Ishikawa (cell line): ENCODE data around the gene RABIF.

Experiments
- CREB1 ChIP-seq: IDR thresholded peaks from 2 replicates; pipeline ENCODE4 v1.6.1; 2012; ENCODE audit warnings: low read depth
- EGR1 ChIP-seq: IDR thresholded peaks from 2 replicates; pipeline ENCODE4 v1.6.1; 2012
- RAD21 ChIP-seq: IDR thresholded peaks from 2 replicates; pipeline ENCODE4 v1.6.1; 2012; ENCODE audit warnings: low read depth
- TCF12 ChIP-seq: IDR thresholded peaks from 2 replicates; pipeline ENCODE4 v1.6.1; 2012; ENCODE audit warnings: low read depth
- ZBTB7A ChIP-seq: IDR thresholded peaks from 2 replicates; pipeline ENCODE4 v1.6.1; 2012; ENCODE audit warnings: low read depth
- TF ChIP-seq, protein P1 (sequence below): IDR thresholded peaks from 2 replicates; pipeline ENCODE4 v1.6.1; 2012; ENCODE audit warnings: low read depth, mild to moderate bottlenecking

DNA sequence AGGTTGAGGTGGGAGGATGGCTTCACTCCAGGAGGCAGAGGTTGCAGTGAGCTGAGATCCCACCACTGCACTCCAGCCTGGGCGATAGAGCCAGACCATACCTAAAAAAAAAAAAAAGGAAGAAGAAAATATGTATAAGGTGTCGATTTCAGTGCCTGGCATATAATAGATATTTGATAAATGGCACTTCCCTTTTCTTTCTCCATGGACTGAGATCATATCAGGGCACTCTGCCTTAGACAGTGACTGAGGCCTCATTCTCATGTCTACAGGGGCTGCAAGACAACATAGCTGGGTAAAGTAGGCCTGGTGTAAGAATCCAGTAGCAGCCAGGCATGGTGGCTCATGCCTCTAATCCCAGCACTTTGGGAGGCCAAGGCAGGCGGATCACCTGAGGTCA, 57.0 kb downstream of the RABIF start:
- no peak for TF ChIP-seq TCF12
- no peak for TF ChIP-seq ZBTB7A
- no peak for TF ChIP-seq RAD21
- TF ChIP-seq, protein P1, sequence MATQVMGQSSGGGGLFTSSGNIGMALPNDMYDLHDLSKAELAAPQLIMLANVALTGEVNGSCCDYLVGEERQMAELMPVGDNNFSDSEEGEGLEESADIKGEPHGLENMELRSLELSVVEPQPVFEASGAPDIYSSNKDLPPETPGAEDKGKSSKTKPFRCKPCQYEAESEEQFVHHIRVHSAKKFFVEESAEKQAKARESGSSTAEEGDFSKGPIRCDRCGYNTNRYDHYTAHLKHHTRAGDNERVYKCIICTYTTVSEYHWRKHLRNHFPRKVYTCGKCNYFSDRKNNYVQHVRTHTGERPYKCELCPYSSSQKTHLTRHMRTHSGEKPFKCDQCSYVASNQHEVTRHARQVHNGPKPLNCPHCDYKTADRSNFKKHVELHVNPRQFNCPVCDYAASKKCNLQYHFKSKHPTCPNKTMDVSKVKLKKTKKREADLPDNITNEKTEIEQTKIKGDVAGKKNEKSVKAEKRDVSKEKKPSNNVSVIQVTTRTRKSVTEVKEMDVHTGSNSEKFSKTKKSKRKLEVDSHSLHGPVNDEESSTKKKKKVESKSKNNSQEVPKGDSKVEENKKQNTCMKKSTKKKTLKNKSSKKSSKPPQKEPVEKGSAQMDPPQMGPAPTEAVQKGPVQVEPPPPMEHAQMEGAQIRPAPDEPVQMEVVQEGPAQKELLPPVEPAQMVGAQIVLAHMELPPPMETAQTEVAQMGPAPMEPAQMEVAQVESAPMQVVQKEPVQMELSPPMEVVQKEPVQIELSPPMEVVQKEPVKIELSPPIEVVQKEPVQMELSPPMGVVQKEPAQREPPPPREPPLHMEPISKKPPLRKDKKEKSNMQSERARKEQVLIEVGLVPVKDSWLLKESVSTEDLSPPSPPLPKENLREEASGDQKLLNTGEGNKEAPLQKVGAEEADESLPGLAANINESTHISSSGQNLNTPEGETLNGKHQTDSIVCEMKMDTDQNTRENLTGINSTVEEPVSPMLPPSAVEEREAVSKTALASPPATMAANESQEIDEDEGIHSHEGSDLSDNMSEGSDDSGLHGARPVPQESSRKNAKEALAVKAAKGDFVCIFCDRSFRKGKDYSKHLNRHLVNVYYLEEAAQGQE: no peak
- TF ChIP-seq CREB1: no peak
- TF ChIP-seq EGR1: no peak
